ENCODE results near the gene PTGR1. TPM values are rescaled to one million over a fixed set of nuclear protein-coding genes. Genes with fewer than 3 reads are reported as not detected.
A peak's percentile ranks its signal among the peaks of the same experiment; 100 is the strongest.

Gene PTGR1
- total RNA-seq, 4 donors from 2014 or later = 0.77 to 71.1 (median 42.0) TPM

GRCh38 chr9:111533099-111533790, 66.2 kb downstream of the PTGR1 start:
- H3K4me3 ChIP-seq = no peak overlapping the region
- TF ChIP-seq, protein P1, sequence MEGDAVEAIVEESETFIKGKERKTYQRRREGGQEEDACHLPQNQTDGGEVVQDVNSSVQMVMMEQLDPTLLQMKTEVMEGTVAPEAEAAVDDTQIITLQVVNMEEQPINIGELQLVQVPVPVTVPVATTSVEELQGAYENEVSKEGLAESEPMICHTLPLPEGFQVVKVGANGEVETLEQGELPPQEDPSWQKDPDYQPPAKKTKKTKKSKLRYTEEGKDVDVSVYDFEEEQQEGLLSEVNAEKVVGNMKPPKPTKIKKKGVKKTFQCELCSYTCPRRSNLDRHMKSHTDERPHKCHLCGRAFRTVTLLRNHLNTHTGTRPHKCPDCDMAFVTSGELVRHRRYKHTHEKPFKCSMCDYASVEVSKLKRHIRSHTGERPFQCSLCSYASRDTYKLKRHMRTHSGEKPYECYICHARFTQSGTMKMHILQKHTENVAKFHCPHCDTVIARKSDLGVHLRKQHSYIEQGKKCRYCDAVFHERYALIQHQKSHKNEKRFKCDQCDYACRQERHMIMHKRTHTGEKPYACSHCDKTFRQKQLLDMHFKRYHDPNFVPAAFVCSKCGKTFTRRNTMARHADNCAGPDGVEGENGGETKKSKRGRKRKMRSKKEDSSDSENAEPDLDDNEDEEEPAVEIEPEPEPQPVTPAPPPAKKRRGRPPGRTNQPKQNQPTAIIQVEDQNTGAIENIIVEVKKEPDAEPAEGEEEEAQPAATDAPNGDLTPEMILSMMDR (IDR thresholded peaks at IDR 0.05) = no peak
- TF ChIP-seq POLR2A (IDR thresholded peaks at IDR 0.05) = no peak
- no peaks in the 10 kb centered on the region for H3K27me3 ChIP-seq
- no peak overlapping the region for H3K27ac ChIP-seq
- H3K4me1 ChIP-seq = no peaks in the 10 kb centered on the region
- intact Hi-C loops (cut with DNase I; ENCODE audit: low total_unique reads) = no loop called here
- peaks cover 0 to 50% of the 10 kb centered on the region in 2 donors for H3K9me3 ChIP-seq
- no peak for DNase-seq
- H3K36me3 ChIP-seq = no peaks in the 10 kb centered on the region

DNA sequence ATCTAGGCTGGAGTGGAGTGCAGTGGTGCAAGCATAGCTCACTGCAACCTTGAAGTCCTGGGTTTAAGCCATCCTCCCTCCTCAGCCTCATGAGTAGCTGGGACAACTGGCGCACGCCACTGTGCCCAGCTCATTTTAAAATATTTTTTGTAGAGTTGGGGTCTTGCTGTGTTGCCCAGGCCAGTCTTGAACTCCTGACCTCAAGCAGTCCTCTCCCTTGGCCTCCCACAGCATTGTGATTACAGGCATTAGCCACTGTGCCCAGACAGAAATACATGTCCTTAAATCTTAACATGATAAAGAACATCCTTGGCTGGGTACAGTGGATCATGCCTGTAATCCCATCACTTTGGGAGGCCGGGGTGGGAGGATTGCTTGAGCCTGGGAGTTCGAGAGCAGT, 67.7 kb downstream of the PTGR1 start:
- H3K27me3 ChIP-seq = no peaks in the 10 kb centered on the region

GRCh38 chr9:111529787-111530186, 69.7 kb downstream of the PTGR1 start:
- Histone ChIP-seq H3K4me3 (no peak overlapping the region), H3K4me1 (no peaks in the 10 kb centered on the region), H3K27me3 (no peaks in the 10 kb centered on the region), H3K27ac (no peak overlapping the region), H3K9me3 (peaks cover 0 to 18% of the 10 kb centered on the region in 2 donors), H3K36me3 (no peaks in the 10 kb centered on the region)
- TF ChIP-seq POLR2A (IDR thresholded peaks at IDR 0.05) = no peak
- TF ChIP-seq, protein P1 (IDR thresholded peaks at IDR 0.05) = no peak
- intact Hi-C loops (cut with DNase I; ENCODE audit: low total_unique reads) = no loop called here
- no peak for DNase-seq

More for the DNA sequence above, 67.7 kb downstream of the PTGR1 start:
- Histone ChIP-seq H3K4me3 (no peak overlapping the region), H3K9me3 (peaks cover 0 to 36% of the 10 kb centered on the region in 2 donors), H3K4me1 (no peaks in the 10 kb centered on the region), H3K36me3 (no peaks in the 10 kb centered on the region), H3K27ac (no peak overlapping the region)
- no peak for DNase-seq
- TF ChIP-seq POLR2A (IDR thresholded peaks at IDR 0.05) = no peak
- TF ChIP-seq, protein P1 (IDR thresholded peaks at IDR 0.05) = no peak
- intact Hi-C loops (cut with DNase I; ENCODE audit: low total_unique reads) = no loop called here

DNA sequence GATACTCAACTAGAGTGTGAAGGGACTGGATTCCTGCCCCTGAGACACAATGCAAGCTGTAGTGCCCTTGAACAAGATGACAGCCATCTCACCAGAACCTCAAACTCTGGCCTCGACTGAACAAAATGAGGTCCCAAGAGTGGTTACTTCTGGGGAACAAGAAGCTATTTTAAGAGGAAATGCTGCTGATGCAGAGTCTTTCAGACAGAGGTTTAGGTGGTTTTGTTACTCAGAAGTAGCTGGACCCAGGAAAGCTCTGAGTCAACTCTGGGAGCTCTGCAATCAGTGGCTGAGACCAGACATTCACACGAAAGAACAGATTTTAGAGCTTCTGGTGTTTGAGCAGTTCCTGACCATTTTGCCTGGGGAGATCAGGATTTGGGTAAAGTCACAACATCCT, 72.1 kb downstream of the PTGR1 start:
- no peaks in the 10 kb centered on the region for H3K36me3 ChIP-seq
- intact Hi-C loops (cut with DNase I; ENCODE audit: low total_unique reads) = no loop called here
- no peak overlapping the region for H3K4me3 ChIP-seq
- no peaks in the 10 kb centered on the region for H3K27me3 ChIP-seq
- TF ChIP-seq, protein P1 (IDR thresholded peaks at IDR 0.05) = no peak
- TF ChIP-seq POLR2A (IDR thresholded peaks at IDR 0.05) = no peak
- H3K4me1 ChIP-seq = no peaks in the 10 kb centered on the region
- DNase-seq = no peak
- no peaks in the 10 kb centered on the region for H3K9me3 ChIP-seq
- no peak overlapping the region for H3K27ac ChIP-seq

GRCh38 chr9:111525056-111525977, 74.1 kb downstream of the PTGR1 start, which contains the start of gene ZNF483:
Gene ZNF483, plus strand, starts transcription at chr9:111525179. Its CDS starts 2,217 bp downstream, at chr9:111527396.
- Histone ChIP-seq H3K4me1 (no peaks in the 10 kb centered on the region), H3K9me3 (no peaks in the 10 kb centered on the region), H3K27ac (peak within 1 kb of the TSS; percentile 77 to 78), H3K27me3 (no peaks in the 10 kb centered on the region), H3K36me3 (no peaks in the 10 kb centered on the region), H3K4me3 (peak within 1 kb of the TSS; percentile 90 to 100)
- peak in 1 of 2 donors; percentile 65 for TF ChIP-seq POLR2A (IDR thresholded peaks at IDR 0.05)
- TF ChIP-seq, protein P1 (IDR thresholded peaks at IDR 0.05) = no peak
- intact Hi-C loops (cut with DNase I; ENCODE audit: low total_unique reads) = no loop called here
- peak; percentile 80 to 83 for DNase-seq

Data from uterus (tissue), 4 donors.